NCI-H1930 (cell line): ENCODE measurements around the gene POC1A.

Experiments
- DNase-seq, 2 experiments: peaks; one replicate each; lab custom pipeline; 2025; lab: John Stamatoyannopoulos, UW

Gene POC1A

DNA sequence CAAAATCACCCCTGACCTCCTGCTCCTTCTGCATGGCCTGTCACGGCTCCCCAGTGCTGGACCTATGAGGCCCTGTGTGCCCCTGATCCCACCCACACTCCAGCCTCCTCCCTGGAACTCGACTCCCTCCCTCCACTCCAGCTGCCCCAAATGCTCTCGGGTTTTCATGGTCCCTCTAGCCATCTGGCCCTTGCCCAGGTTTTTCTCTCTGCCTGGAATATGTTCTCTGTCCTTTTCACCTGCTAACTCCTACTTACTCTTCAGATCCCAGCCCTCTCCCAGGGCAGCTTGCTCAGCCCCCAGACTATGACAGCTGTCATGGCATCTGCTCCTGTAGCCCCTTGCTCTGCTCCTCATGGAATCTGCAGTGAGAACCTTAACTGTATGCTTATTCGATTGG lies 128.2 kb downstream of the POC1A start:
- no peak for DNase-seq

DNA sequence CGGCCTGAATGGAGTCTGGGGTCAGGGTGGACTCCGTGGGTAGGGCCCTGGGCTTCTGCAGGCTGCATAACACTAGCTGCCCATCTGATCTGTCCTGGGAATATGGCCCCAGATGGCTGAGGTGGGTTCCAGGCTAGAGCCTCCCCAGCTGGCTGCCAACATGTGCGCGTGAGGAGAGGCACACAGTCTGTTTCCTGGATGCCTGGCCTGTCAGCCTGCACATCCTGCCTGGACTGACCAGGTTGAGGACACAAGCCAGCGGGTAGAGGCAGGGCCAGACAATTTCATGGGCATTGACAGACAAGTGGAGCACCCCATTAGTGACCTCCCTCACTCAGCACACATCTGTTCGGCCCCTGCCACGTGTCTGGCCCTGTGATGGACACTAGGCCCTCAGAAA lies 128.8 kb downstream of the POC1A start:
- no peak for DNase-seq
